ENCODE results near the gene OPRD1. TPM values are rescaled to one million over a fixed set of nuclear protein-coding genes. Genes with fewer than 3 reads are reported as not detected.
"Not testable (repeated sequence)": the region's sequence is repeated elsewhere in the genome, so short reads cannot be mapped to it uniquely, and the experiment has no call there.

The OPRD1 gene
- total RNA-seq, 5 donors from 2014 or later (not counting 1 experiment from before 2014, with no cell fraction given), result not detected

- H3K9me3 Mint-ChIP-seq, result no peaks in the 10 kb centered on the region
- no peak overlapping the region for H3K27ac Mint-ChIP-seq
- Histone ChIP-seq H3K36me3 (ENCODE audit: control insufficient read depth in 2 of 2, extremely low read depth in 1 of 2, insufficient read depth in 1 of 2, low read length in 1 of 2) (no peaks in the 10 kb centered on the region), H3K4me3 (ENCODE audit: control insufficient read depth in 1 of 2, extremely low read depth in 1 of 2, low read length in 1 of 2) (no peak overlapping the region), H3K27me3 (replicated peaks in 1 of 2; ENCODE audit: control insufficient read depth in 2 of 2, extremely low read depth in 1 of 2, insufficient read depth in 2 of 2, low read length in 1 of 2) (no peaks in the 10 kb centered on the region), H3K4me1 (ENCODE audit: control insufficient read depth in 1 of 2, extremely low read depth in 1 of 2, insufficient read depth in 2 of 2, low read length in 2 of 2) (peaks cover 0 to 6% of the 10 kb centered on the region in 2 experiments), H3K9me3 (no peaks in the 10 kb centered on the region), H3K27ac (ENCODE audit: low read length) (no peak overlapping the region)
- H3K4me1 Mint-ChIP-seq, result peaks cover 7 to 10% (median 7%) of the 10 kb centered on the region in 3 donors
- H3K36me3 Mint-ChIP-seq, result no peaks in the 10 kb centered on the region
- ATAC-seq (replicated peaks in 1 of 4) (no peak), DNase-seq (no peak)
- ChIA-PET POLR2A (no interaction called here), CTCF (interaction anchor here (0.5 to 1.4 kb wide), 8 partner anchors 8 to 419 kb away, joined by 3 to 8 read pairs (median 4); partner anchors contain the start of genes SRSF4 (in 1 of the 2) and TAF12 (in 1 of the 2))
- H3K27me3 Mint-ChIP-seq, result no peaks in the 10 kb centered on the region
- WGBS (ENCODE audit: insufficient coverage), result no CpG with 5 or more reads among the region's 2 CpGs
- no peak overlapping the region for H3K4me3 Mint-ChIP-seq
Measured at GRCh38 chr1:28783363-28783762, 28.6 kb upstream of the OPRD1 start.

- Mint-ChIP-seq H3K4me1 (peaks cover 7 to 10% (median 7%) of the 10 kb centered on the region in 3 donors), H3K27ac (no peak overlapping the region), H3K4me3 (no peak overlapping the region), H3K36me3 (no peaks in the 10 kb centered on the region), H3K9me3 (no peaks in the 10 kb centered on the region), H3K27me3 (peaks cover 2 to 10% of the 10 kb centered on the region in 2 donors)
- Histone ChIP-seq H3K36me3 (ENCODE audit: control insufficient read depth in 2 of 2, extremely low read depth in 1 of 2, insufficient read depth in 1 of 2, low read length in 1 of 2) (no peaks in the 10 kb centered on the region), H3K27me3 (replicated peaks in 1 of 2; ENCODE audit: control insufficient read depth in 2 of 2, extremely low read depth in 1 of 2, insufficient read depth in 2 of 2, low read length in 1 of 2) (peaks cover 0 to 10% of the 10 kb centered on the region in 2 experiments), H3K27ac (ENCODE audit: low read length) (no peak overlapping the region), H3K4me3 (ENCODE audit: control insufficient read depth in 1 of 2, extremely low read depth in 1 of 2, low read length in 1 of 2) (no peak overlapping the region), H3K9me3 (no peaks in the 10 kb centered on the region), H3K4me1 (ENCODE audit: control insufficient read depth in 1 of 2, extremely low read depth in 1 of 2, insufficient read depth in 2 of 2, low read length in 2 of 2) (peaks cover 0 to 6% of the 10 kb centered on the region in 2 experiments)
- POLR2A ChIA-PET, result no interaction called here
- WGBS (ENCODE audit: insufficient coverage), result 87% methylated on average over 9 of the region's 9 CpGs
- CTCF ChIA-PET, result interaction anchor here in 1 of 2 donors (1.0 kb wide), 1 partner anchor 87 kb away, joined by 3 read pairs; no protein-coding TSS in a partner anchor
- ATAC-seq (replicated peaks in 1 of 4), result no peak
- DNase-seq, result no peak
Measured at GRCh38 chr1:28789412-28789811, 22.6 kb upstream of the OPRD1 start.

GRCh38 chr1:28789816-28790215 lies 22.2 kb upstream of the OPRD1 start:
- Histone ChIP-seq H3K36me3 (ENCODE audit: control insufficient read depth in 2 of 2, extremely low read depth in 1 of 2, insufficient read depth in 1 of 2, low read length in 1 of 2) (no peaks in the 10 kb centered on the region), H3K4me3 (ENCODE audit: control insufficient read depth in 1 of 2, extremely low read depth in 1 of 2, low read length in 1 of 2) (no peak overlapping the region), H3K9me3 (no peaks in the 10 kb centered on the region), H3K27me3 (replicated peaks in 1 of 2; ENCODE audit: control insufficient read depth in 2 of 2, extremely low read depth in 1 of 2, insufficient read depth in 2 of 2, low read length in 1 of 2) (peaks cover 0 to 10% of the 10 kb centered on the region in 2 experiments), H3K27ac (ENCODE audit: low read length) (no peak overlapping the region), H3K4me1 (ENCODE audit: control insufficient read depth in 1 of 2, extremely low read depth in 1 of 2, insufficient read depth in 2 of 2, low read length in 2 of 2) (peaks cover 0 to 6% of the 10 kb centered on the region in 2 experiments)
- WGBS (ENCODE audit: insufficient coverage), result 62% methylated on average over 2 of the region's 6 CpGs
- ChIA-PET CTCF (interaction anchor here in 1 of 2 donors (1.0 kb wide), 1 partner anchor 87 kb away, joined by 3 read pairs; no protein-coding TSS in a partner anchor), POLR2A (no interaction called here)
- peaks cover 2 to 10% of the 10 kb centered on the region in 2 donors for H3K27me3 Mint-ChIP-seq
- H3K4me1 Mint-ChIP-seq, result peaks cover 7 to 10% (median 7%) of the 10 kb centered on the region in 3 donors
- ATAC-seq (replicated peaks in 1 of 4) (no peak), DNase-seq (no peak)
- no peaks in the 10 kb centered on the region for H3K36me3 Mint-ChIP-seq
- H3K4me3 Mint-ChIP-seq, result no peak overlapping the region
- no peaks in the 10 kb centered on the region for H3K9me3 Mint-ChIP-seq
- no peak overlapping the region for H3K27ac Mint-ChIP-seq

GRCh38 chr1:28790377-28791035 lies 21.5 kb upstream of the OPRD1 start:
- no peak overlapping the region for H3K4me3 ChIP-seq (ENCODE audit: control insufficient read depth in 1 of 2, extremely low read depth in 1 of 2, low read length in 1 of 2)
- H3K4me1 Mint-ChIP-seq, result peaks cover 3 to 4% (median 3%) of the 10 kb centered on the region in 3 donors
- no peaks in the 10 kb centered on the region for H3K36me3 ChIP-seq (ENCODE audit: control insufficient read depth in 2 of 2, extremely low read depth in 1 of 2, insufficient read depth in 1 of 2, low read length in 1 of 2)
- H3K4me1 ChIP-seq (ENCODE audit: control insufficient read depth in 1 of 2, extremely low read depth in 1 of 2, insufficient read depth in 2 of 2, low read length in 2 of 2), result peaks cover 0 to 3% of the 10 kb centered on the region in 2 experiments
- ATAC-seq (replicated peaks in 1 of 4), result no peak
- H3K36me3 Mint-ChIP-seq, result no peaks in the 10 kb centered on the region
- ChIA-PET CTCF (no interaction called here), POLR2A (no interaction called here)
- no peak overlapping the region for H3K27ac Mint-ChIP-seq
- H3K27me3 Mint-ChIP-seq, result peaks cover 2 to 10% of the 10 kb centered on the region in 2 donors
- H3K4me3 Mint-ChIP-seq, result no peak overlapping the region
- H3K27me3 ChIP-seq (replicated peaks in 1 of 2; ENCODE audit: control insufficient read depth in 2 of 2, extremely low read depth in 1 of 2, insufficient read depth in 2 of 2, low read length in 1 of 2), result peaks cover 0 to 13% of the 10 kb centered on the region in 2 experiments
- WGBS (ENCODE audit: insufficient coverage), result 80% methylated on average over 11 of the region's 12 CpGs
- no peaks in the 10 kb centered on the region for H3K9me3 ChIP-seq
- DNase-seq, result no peak
- H3K27ac ChIP-seq (ENCODE audit: low read length), result no peak overlapping the region
- H3K9me3 Mint-ChIP-seq, result no peaks in the 10 kb centered on the region

DNA sequence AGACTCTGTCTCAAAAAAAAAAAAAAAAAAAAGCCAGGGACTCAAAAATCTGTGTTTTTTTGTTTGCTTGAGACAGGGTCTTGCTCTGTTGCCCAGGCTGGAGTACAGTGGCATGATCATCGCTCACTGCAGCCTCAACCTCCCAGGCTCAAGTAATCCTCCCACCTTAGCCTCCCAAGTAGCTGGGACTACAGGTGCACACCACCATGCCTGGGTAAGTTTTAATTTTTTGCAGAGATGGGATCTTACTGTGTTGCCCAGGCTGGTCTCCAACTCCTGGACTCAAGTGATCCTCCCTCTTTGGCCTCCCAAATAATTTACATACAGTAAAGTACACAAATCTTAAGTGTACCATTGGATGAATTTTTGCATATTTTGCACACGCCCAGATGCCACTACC lies 20.0 kb upstream of the OPRD1 start:
- H3K4me1 ChIP-seq (ENCODE audit: control insufficient read depth in 1 of 2, extremely low read depth in 1 of 2, insufficient read depth in 2 of 2, low read length in 2 of 2); H3K9me3 Mint-ChIP-seq; H3K4me1 Mint-ChIP-seq; ATAC-seq (replicated peaks in 1 of 4); H3K27ac Mint-ChIP-seq; H3K36me3 ChIP-seq (ENCODE audit: control insufficient read depth in 2 of 2, extremely low read depth in 1 of 2, insufficient read depth in 1 of 2, low read length in 1 of 2); CTCF ChIA-PET; H3K9me3 ChIP-seq; H3K36me3 Mint-ChIP-seq; H3K4me3 Mint-ChIP-seq; H3K27ac ChIP-seq (ENCODE audit: low read length); H3K4me3 ChIP-seq (ENCODE audit: control insufficient read depth in 1 of 2, extremely low read depth in 1 of 2, low read length in 1 of 2); DNase-seq: not testable (repeated sequence)
- H3K27me3 ChIP-seq (replicated peaks in 1 of 2; ENCODE audit: control insufficient read depth in 2 of 2, extremely low read depth in 1 of 2, insufficient read depth in 2 of 2, low read length in 1 of 2), result peaks cover 0 to 20% of the 10 kb centered on the region in 2 experiments
- 69% methylated on average over 2 of the region's 2 CpGs for WGBS (ENCODE audit: insufficient coverage)
- H3K27me3 Mint-ChIP-seq, result peaks cover 11 to 13% of the 10 kb centered on the region in 2 donors
- POLR2A ChIA-PET, result interaction anchor here in 1 of 2 donors (0.6 to 0.7 kb wide), 2 partner anchors 146 to 410 kb away, joined by 8 to 15 read pairs; no protein-coding TSS in a partner anchor

DNA sequence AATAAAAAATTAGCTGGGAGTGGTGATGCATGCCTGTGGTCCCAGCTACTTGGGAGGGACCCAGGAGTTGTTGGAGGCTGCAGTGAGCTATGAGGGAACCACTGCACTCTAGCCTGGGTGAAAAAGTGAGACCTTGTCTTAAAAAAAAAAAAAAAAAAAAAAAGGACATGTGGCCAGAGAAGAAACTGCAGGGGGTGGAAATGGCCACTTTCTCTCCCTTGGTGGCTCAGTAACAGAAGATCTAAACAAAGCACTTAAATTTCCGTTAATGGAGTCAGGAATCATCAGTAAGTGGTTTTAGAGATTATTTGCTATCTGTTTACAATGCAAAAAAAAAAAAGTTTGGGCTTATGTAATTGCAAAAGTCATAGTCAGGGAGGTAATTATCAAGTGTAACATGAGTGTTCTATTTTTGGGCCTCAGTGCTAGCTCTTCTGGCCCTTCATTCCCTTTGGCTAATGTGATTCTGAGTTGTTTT lies 19.3 kb upstream of the OPRD1 start:
- ATAC-seq (replicated peaks in 1 of 4), result no peak
- Histone ChIP-seq H3K27ac (ENCODE audit: low read length) (no peak overlapping the region), H3K4me3 (ENCODE audit: control insufficient read depth in 1 of 2, extremely low read depth in 1 of 2, low read length in 1 of 2) (no peak overlapping the region), H3K4me1 (ENCODE audit: control insufficient read depth in 1 of 2, extremely low read depth in 1 of 2, insufficient read depth in 2 of 2, low read length in 2 of 2) (no peaks in the 10 kb centered on the region), H3K27me3 (replicated peaks in 1 of 2; ENCODE audit: control insufficient read depth in 2 of 2, extremely low read depth in 1 of 2, insufficient read depth in 2 of 2, low read length in 1 of 2) (peaks cover 0 to 21% of the 10 kb centered on the region in 2 experiments), H3K9me3 (no peaks in the 10 kb centered on the region), H3K36me3 (ENCODE audit: control insufficient read depth in 2 of 2, extremely low read depth in 1 of 2, insufficient read depth in 1 of 2, low read length in 1 of 2) (no peaks in the 10 kb centered on the region)
- POLR2A ChIA-PET, result interaction anchor here in 1 of 2 donors (0.6 to 0.7 kb wide), 3 partner anchors 147 to 409 kb away, joined by 6 to 15 read pairs (median 8); no protein-coding TSS in a partner anchor
- no peaks in the 10 kb centered on the region for H3K36me3 Mint-ChIP-seq
- CTCF ChIA-PET, result interaction anchor here in 1 of 2 donors (0.6 to 0.7 kb wide), 2 partner anchors 316 to 1038 kb away, joined by 3 read pairs; no protein-coding TSS in a partner anchor
- H3K27ac Mint-ChIP-seq, result no peak overlapping the region
- H3K4me1 Mint-ChIP-seq, result peaks cover 0 to 7% (median 0%) of the 10 kb centered on the region in 3 donors
- H3K9me3 Mint-ChIP-seq, result no peaks in the 10 kb centered on the region
- no peak for DNase-seq
- WGBS (ENCODE audit: insufficient coverage), result 80% methylated on average over 1 of the region's 1 CpG
- H3K4me3 Mint-ChIP-seq, result no peak overlapping the region
- H3K27me3 Mint-ChIP-seq, result peaks cover 13 to 17% of the 10 kb centered on the region in 2 donors
